Amniotic stem cell (primary cell): ENCODE data around the gene EVA1A.

Source experiments
- DNase-seq: peaks from one replicate; lab custom pipeline; 2025; lab: John Stamatoyannopoulos, UW

Gene EVA1A

GRCh38 chr2:75563591-75563990 is 2.9 kb upstream of the EVA1A start:
- no peak for DNase-seq

GRCh38 chr2:75562513-75562864 is 1.8 kb upstream of the EVA1A start:
- DNase-seq: no peak

GRCh38 chr2:75561566-75562512 is 1.1 kb upstream of the EVA1A start:
- DNase-seq: no peak

GRCh38 chr2:75560022-75560767 is 544 bp downstream of the EVA1A start:
- no peak for DNase-seq

- DNase-seq: no peak
Measured at GRCh38 chr2:75559680-75560021, 1.1 kb downstream of the EVA1A start.

- no peak for DNase-seq
Measured at GRCh38 chr2:75558786-75559679, 1.7 kb downstream of the EVA1A start.

- no peak for DNase-seq
Measured at GRCh38 chr2:75558136-75558535, 2.6 kb downstream of the EVA1A start.

- no peak for DNase-seq
Measured at GRCh38 chr2:75557474-75558133, 3.1 kb downstream of the EVA1A start.

GRCh38 chr2:75556679-75557366 is 3.9 kb downstream of the EVA1A start:
- DNase-seq: no peak

GRCh38 chr2:75555701-75556100 is 5.0 kb downstream of the EVA1A start:
- no peak for DNase-seq

- DNase-seq: no peak
Measured at GRCh38 chr2:75553935-75554531, 6.7 kb downstream of the EVA1A start.

GRCh38 chr2:75552222-75552621 is 8.5 kb downstream of the EVA1A start:
- no peak for DNase-seq

GRCh38 chr2:75551434-75551833 is 9.3 kb downstream of the EVA1A start:
- DNase-seq: no peak

- no peak for DNase-seq
Measured at GRCh38 chr2:75549401-75550253, 11.1 kb downstream of the EVA1A start.

- no peak for DNase-seq
Measured at GRCh38 chr2:75548036-75548573, 12.6 kb downstream of the EVA1A start.

- peak; percentile 62 for DNase-seq
Measured at GRCh38 chr2:75547345-75548035, 13.2 kb downstream of the EVA1A start.

- no peak for DNase-seq
Measured at GRCh38 chr2:75545922-75546321, 14.8 kb downstream of the EVA1A start.

- DNase-seq: no peak
Measured at GRCh38 chr2:75545387-75545786, 15.4 kb downstream of the EVA1A start.

GRCh38 chr2:75543446-75543845 is 17.3 kb downstream of the EVA1A start:
- DNase-seq: no peak
